Measurements from ENCODE around the gene FOXO3. TPM values are rescaled to one million over a fixed set of nuclear protein-coding genes. Genes with fewer than 3 reads are reported as not detected.

Gene FOXO3
- total and polyA plus RNA-seq, 2 donors (not counting 3 experiments of a cell fraction or from before 2014, with no cell fraction given): 14.4 to 16.9 TPM

GRCh38 chr6:108677357-108677756, 116.6 kb downstream of the FOXO3 start:
- peaks cover 4% of the 10 kb centered on the region for H4K20me1 ChIP-seq (replicated peaks; ENCODE audit: control insufficient read depth, extremely low read depth, insufficient read depth, low read length)
- H3K9me3 ChIP-seq (replicated peaks; ENCODE audit: control insufficient read depth, insufficient read depth, low read length): no peaks in the 10 kb centered on the region
- no peak for FAIRE-seq
- no peak for DNase-seq (ENCODE audit: low read depth, low spot score)
- no peaks in the 10 kb centered on the region for H3K9me1 ChIP-seq (replicated peaks; ENCODE audit: control insufficient read depth, extremely low read depth, insufficient read depth, low read length)
- peaks cover 11% of the 10 kb centered on the region for H3K4me1 ChIP-seq (ENCODE audit: control insufficient read depth, extremely low read depth, insufficient read depth, low read length)
- no peaks in the 10 kb centered on the region for H3K36me3 ChIP-seq (ENCODE audit: control insufficient read depth in 2 of 2, extremely low read depth in 1 of 2, insufficient read depth in 2 of 2, low read length in 2 of 2)
- H3K79me2 ChIP-seq (ENCODE audit: control insufficient read depth, insufficient read depth, low read length): no peaks in the 10 kb centered on the region
- ChIA-PET CTCF (no interaction called here), POLR2A (no interaction called here)
- H3K4me2 ChIP-seq (ENCODE audit: insufficient read depth, low read length): no peak overlapping the region
- H3K4me3 ChIP-seq (replicated peaks in 1 of 3; ENCODE audit: insufficient read depth in 1 of 3, low read depth in 1 of 3, low read length in 3 of 3): no peak overlapping the region
- no TSS peak for BruUV-seq (replicated peaks)
- intact Hi-C loops (cut with micrococcal nuclease) (no loop called here), dilution Hi-C loops (cut with MboI; ENCODE audit: extremely low pct_ligation_motif_present, low sequenced_read_pairs) (no loop called here)
- H3K9ac ChIP-seq (replicated peaks; ENCODE audit: extremely low read depth, insufficient read depth, low read length): no peak overlapping the region
- TF ChIP-seq FOS (IDR thresholded peaks at IDR 0.05; ENCODE audit: borderline replicate concordance, insufficient read depth, low read length) (no peak), EZH2 (IDR thresholded peaks at IDR 0.05; ENCODE audit: borderline replicate concordance, low read depth, low read length, severe bottlenecking) (no peak), JUN (IDR thresholded peaks at IDR 0.05; ENCODE audit: borderline replicate concordance, insufficient read depth, insufficient read length, low read depth) (no peak), MYC (IDR thresholded peaks at IDR 0.05; ENCODE audit: low read depth, low read length) (no peak), MAX (IDR thresholded peaks at IDR 0.05; ENCODE audit: insufficient read depth, insufficient read length) (no peak), GATA2 (IDR thresholded peaks at IDR 0.05; ENCODE audit: insufficient read depth, insufficient read length, low read depth, low read length) (no peak), POLR2AphosphoS5 (IDR thresholded peaks at IDR 0.05; ENCODE audit: insufficient read depth, low read depth, low read length) (no peak), POLR2A (IDR thresholded peaks at IDR 0.05; ENCODE audit: low read depth, low read length) (no peak), CTCF (IDR thresholded peaks at IDR 0.05; ENCODE audit: extremely low read depth in 1 of 2, insufficient read depth in 1 of 2, low read depth in 1 of 2, low read length in 2 of 2) (no peak)
- H3K27me3 ChIP-seq (ENCODE audit: control insufficient read depth in 2 of 2, insufficient read depth in 2 of 2, low read length in 2 of 2): no peaks in the 10 kb centered on the region
- no peak overlapping the region for H2AFZ ChIP-seq (ENCODE audit: low read depth, low read length)
- H3K27ac ChIP-seq (ENCODE audit: insufficient read depth, low read depth, low read length): no peak overlapping the region
